HUES64 (cell line): ENCODE results near the gene EID2B.

Experiments
- H3K27ac ChIP-seq: 2 replicates; pipeline ENCODE4 v1.7.0; 2013; ENCODE audit warnings: low read depth, low read length, inconsistent platforms
- H3K27me3 ChIP-seq: 2 replicates; pipeline ENCODE4 v1.6.1; 2013; ENCODE audit warnings: mild to moderate bottlenecking, low read length; ENCODE audit not compliant: insufficient read depth
- H3K36me3 ChIP-seq: 2 replicates; pipeline ENCODE4 v1.6.1; 2013; ENCODE audit warnings: mild to moderate bottlenecking, low read length; ENCODE audit not compliant: insufficient read depth
- H3K4me1 ChIP-seq: 2 replicates; pipeline ENCODE4 v1.6.1; 2013; ENCODE audit warnings: mild to moderate bottlenecking, low read length, moderate library complexity; ENCODE audit not compliant: insufficient read depth
- H3K4me3 ChIP-seq: 2 replicates; pipeline ENCODE4 v1.5.1; 2013; ENCODE audit warnings: mild to moderate bottlenecking, low read length, moderate library complexity
- H3K9ac ChIP-seq: 2 replicates; pipeline ENCODE4 v1.6.1; 2013; ENCODE audit warnings: mild to moderate bottlenecking, low read depth, low read length
- H3K9me3 ChIP-seq: 2 replicates; pipeline ENCODE4 v1.6.1; 2013; ENCODE audit warnings: low read depth, low read length; ENCODE audit not compliant: insufficient read depth
- WGBS: fragments of 150-250, 120-280 bp; methylation state at CpG from one replicate; pipeline ENCODE4 v1.1.7; 2013; ENCODE audit warnings: missing lambda C conversion rate; 5-methylcytosine and 5-hydroxymethylcytosine counted together

The EID2B gene

DNA sequence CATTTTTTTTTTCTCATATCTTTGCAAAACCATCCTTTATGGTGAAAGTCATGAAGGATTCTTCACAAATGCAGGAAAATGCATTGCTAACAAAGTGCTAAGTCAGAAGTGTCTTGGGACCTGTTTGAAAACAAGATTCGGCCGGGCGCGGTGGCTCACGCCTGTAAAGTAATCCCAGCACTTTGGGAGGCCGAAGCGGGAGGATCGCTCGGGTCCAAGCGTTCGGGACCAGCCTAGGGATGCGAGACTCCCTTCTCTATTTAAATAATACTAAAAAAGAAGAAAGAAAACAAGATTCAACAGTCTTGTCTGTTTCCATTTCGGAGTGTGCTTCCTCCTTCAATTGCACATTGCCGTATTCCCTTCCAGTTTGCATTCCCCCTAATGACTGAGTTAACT, 819 bp downstream of the EID2B start:
- Histone ChIP-seq H3K9me3 (no peaks in the 10 kb centered on the region), H3K27ac (no peak overlapping the region), H3K27me3 (no peaks in the 10 kb centered on the region; the same call in 1 of the 2 replicates), H3K4me3 (peak overlapping the region; percentile 93), H3K9ac (peak overlapping the region; percentile 80; the same call in 1 of the 2 replicates), H3K36me3 (no peaks in the 10 kb centered on the region), H3K4me1 (peaks cover 5% of the 10 kb centered on the region; the same call in 1 of the 2 replicates)
- 45% methylated on average over 14 of the region's 14 CpGs for WGBS

DNA sequence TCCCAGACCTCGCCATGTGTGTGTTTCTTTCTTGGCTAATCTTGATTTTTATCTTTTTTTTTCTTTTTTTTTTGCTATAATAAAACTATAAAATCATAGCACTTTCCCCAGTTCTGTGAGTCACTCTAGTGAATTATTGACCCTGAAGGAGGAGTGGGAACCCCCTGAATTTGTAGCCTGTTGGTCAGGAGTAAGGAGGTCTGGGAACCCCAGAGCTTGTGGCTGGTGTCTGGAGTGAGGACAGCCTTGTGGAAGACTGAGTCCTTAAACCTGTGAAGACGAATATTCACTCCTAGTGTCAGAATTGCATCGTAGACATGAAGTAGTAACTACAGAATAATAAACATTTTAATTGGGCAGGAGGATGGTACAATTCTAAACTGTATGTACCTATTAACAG, 7.4 kb downstream of the EID2B start:
- peaks cover 14% of the 10 kb centered on the region for H3K36me3 ChIP-seq
- H3K4me1 ChIP-seq: no peaks in the 10 kb centered on the region
- H3K4me3 ChIP-seq: no peak overlapping the region
- no peak overlapping the region for H3K9ac ChIP-seq
- no peak overlapping the region for H3K27ac ChIP-seq
- no peaks in the 10 kb centered on the region for H3K27me3 ChIP-seq
- WGBS: 90% methylated on average over 3 of the region's 3 CpGs
- no peaks in the 10 kb centered on the region for H3K9me3 ChIP-seq

DNA sequence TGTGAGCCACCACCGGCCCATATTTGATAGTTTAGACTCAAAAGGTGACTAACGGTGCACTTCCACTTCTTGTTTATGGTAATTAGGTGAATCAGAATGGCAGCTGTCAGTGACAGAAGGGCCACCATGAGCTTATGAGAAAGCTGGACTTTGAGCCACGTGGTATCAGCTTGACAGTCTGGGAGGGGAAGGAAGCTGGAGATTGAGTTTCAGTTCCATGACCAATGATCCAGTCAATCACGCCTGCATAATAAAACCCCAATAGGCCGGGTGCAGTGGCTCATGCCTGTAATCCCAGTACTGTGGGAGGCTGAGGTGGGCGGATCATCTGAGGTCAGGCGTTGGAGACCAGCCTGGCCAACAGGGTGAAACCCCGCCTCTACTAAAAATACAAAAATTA, 8.2 kb downstream of the EID2B start:
- Histone ChIP-seq H3K4me1 (no peaks in the 10 kb centered on the region), H3K9me3 (no peaks in the 10 kb centered on the region), H3K36me3 (peaks cover 15% of the 10 kb centered on the region), H3K27me3 (no peaks in the 10 kb centered on the region), H3K4me3 (no peak overlapping the region), H3K27ac (no peak overlapping the region), H3K9ac (no peak overlapping the region)
- 92% methylated on average over 8 of the region's 8 CpGs for WGBS

DNA sequence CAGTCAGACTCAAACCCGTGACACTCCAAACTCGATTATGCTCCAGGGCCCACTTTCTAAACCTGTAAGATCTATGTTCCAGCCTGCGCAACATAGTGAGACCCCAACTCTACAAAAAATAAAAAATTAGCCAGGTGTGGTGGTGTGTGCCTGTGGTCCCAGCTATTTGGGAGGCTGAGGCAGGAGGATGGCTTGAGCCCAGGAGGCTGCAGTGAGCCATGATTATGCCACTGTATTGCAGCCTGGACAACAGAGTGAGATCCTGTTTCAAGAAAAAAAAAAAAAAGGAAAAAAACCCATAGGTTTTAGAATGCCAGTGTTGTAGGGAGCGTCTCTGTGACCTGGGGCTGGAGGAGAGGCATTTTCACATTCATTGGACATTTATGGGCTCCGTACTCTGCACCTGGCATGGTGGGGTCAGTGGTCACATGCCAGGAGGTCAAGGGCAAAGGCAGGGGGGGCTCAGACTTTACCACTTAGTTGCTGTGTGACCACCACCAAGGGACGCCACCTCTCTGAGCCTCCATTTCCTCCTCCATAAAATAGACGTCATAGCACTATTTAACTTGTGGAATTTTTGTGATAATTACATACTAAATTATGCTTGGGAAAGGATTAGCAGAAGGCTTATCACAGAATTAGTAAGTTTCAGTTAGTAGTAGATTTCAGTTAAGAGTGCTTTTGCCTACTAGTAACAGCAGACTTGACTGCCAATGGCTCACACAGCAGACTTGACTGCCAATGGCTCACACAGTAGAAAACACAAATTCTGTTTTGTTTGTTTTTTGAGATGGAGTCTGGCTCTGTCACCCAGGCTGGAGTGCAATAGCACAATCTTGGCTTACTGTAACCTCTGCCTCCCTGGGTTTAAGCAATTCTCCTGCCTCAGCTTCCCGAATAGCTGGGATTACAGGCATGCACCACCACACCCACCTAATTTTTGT, 11.8 kb downstream of the EID2B start:
- no peak overlapping the region for H3K4me3 ChIP-seq
- H3K27ac ChIP-seq: no peak overlapping the region
- H3K9ac ChIP-seq: no peak overlapping the region
- 88% methylated on average over 6 of the region's 8 CpGs for WGBS
- H3K27me3 ChIP-seq: peaks cover 5% of the 10 kb centered on the region
- peaks cover 3% of the 10 kb centered on the region for H3K4me1 ChIP-seq
- peaks cover 15% of the 10 kb centered on the region for H3K36me3 ChIP-seq
- H3K9me3 ChIP-seq: no peaks in the 10 kb centered on the region

DNA sequence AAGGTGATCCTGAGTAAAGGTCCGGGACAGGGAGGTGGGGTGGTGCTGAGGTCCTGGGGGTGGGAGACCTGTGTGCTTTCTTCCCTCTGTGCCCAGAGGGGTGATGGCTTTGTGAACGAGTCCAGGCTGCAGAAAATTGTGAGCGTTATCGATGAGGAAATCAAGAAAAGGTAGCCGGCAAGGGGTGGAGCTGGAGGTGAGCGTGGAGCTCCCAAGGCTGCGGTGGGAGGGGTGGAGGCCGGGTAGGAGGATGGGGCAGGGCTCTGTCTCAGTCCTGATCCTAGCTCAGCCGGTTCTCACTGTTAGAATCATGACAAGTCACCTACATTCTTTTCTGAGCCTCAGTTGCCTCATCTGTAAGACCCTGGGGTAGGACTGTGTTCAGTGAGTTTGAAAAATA, 13.7 kb downstream of the EID2B start:
- Histone ChIP-seq H3K36me3 (peaks cover 15% of the 10 kb centered on the region), H3K27ac (peak overlapping the region; percentile 51; the same call in 1 of the 2 replicates), H3K4me1 (peaks cover 3% of the 10 kb centered on the region), H3K9ac (peak overlapping the region; percentile 25; the same call in 1 of the 2 replicates), H3K4me3 (peak overlapping the region; percentile 42), H3K27me3 (peaks cover 22% of the 10 kb centered on the region), H3K9me3 (no peaks in the 10 kb centered on the region)
- WGBS: 46% methylated on average over 9 of the region's 9 CpGs

DNA sequence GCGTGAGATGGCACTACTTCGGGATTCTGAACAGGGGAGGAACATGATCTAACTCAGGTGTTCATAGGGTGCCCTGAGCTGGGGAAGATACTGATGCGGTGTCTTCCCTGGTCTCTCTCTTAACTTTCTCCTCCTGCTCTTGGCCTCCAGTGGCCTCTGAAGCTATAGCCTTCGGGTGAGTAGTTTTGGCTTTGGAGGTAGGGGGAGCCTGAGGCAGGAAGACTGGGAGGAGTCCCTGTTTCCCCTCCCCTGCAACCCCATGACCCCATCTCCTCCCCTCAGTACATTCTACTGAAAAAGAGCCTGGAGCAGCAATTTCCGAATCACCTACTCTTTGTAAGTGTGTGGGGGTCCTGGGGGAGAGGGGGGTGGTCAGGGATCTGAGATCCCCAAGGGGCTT, 14.2 kb downstream of the EID2B start:
- 82% methylated on average over 4 of the region's 5 CpGs for WGBS
- peaks cover 26% of the 10 kb centered on the region for H3K27me3 ChIP-seq
- H3K36me3 ChIP-seq: peaks cover 15% of the 10 kb centered on the region
- peak overlapping the region; percentile 42 for H3K4me3 ChIP-seq
- H3K9ac ChIP-seq: peak overlapping the region; percentile 25; the same call in 1 of the 2 replicates
- H3K9me3 ChIP-seq: no peaks in the 10 kb centered on the region
- H3K4me1 ChIP-seq: peaks cover 3% of the 10 kb centered on the region
- peak overlapping the region; percentile 51; the same call in 1 of the 2 replicates for H3K27ac ChIP-seq

DNA sequence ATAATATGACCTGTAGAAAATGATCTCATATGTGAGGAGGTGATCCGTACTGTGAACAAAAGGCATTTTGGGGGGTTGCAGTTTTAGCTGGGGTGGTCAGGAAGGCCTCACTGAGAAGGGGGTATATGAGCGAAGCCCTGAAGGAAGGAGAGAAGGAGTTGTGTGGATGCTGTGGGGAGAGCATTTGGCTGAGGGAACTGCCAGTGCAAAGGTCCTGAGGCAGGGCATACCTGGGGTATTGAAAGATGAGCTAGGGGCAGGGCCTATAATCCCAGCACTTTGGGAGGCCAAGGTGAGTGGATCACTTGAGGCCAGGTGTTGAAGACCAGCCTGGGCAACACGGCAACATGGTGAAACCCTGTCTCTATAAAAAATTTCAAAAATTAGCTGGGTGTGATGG, 15.2 kb downstream of the EID2B start:
- Histone ChIP-seq H3K27me3 (peaks cover 26% of the 10 kb centered on the region), H3K4me3 (no peak overlapping the region), H3K36me3 (peaks cover 11% of the 10 kb centered on the region), H3K9ac (no peak overlapping the region), H3K4me1 (peaks cover 3% of the 10 kb centered on the region), H3K9me3 (no peaks in the 10 kb centered on the region), H3K27ac (no peak overlapping the region)
- WGBS: 77% methylated on average over 3 of the region's 3 CpGs

DNA sequence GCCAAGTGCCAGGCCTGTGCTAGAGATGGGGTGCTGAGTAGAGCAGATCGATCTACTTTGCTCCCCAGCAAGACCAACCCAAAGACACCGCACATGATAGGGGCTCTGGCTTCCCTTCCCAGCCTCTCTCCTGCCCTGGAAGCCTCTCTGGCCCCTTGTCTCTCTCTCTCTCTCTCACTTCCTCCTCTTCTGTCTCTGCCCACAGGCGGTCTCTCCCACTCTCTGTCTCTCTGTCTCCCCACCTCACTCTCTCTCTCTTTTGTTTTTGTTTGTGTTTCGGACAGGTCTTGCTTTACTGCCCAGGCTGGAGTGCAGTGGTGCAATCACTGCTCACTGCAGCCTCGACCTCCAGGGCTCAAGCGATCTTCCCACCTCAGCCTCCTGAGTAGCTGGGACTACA, 16.4 kb downstream of the EID2B start:
- Histone ChIP-seq H3K9ac (peak overlapping the region; percentile 77), H3K27me3 (peaks cover 26% of the 10 kb centered on the region), H3K4me3 (peak overlapping the region; percentile 89), H3K36me3 (peaks cover 11% of the 10 kb centered on the region), H3K9me3 (no peaks in the 10 kb centered on the region), H3K27ac (no peak overlapping the region), H3K4me1 (peaks cover 3% of the 10 kb centered on the region)
- 52% methylated on average over 6 of the region's 6 CpGs for WGBS

DNA sequence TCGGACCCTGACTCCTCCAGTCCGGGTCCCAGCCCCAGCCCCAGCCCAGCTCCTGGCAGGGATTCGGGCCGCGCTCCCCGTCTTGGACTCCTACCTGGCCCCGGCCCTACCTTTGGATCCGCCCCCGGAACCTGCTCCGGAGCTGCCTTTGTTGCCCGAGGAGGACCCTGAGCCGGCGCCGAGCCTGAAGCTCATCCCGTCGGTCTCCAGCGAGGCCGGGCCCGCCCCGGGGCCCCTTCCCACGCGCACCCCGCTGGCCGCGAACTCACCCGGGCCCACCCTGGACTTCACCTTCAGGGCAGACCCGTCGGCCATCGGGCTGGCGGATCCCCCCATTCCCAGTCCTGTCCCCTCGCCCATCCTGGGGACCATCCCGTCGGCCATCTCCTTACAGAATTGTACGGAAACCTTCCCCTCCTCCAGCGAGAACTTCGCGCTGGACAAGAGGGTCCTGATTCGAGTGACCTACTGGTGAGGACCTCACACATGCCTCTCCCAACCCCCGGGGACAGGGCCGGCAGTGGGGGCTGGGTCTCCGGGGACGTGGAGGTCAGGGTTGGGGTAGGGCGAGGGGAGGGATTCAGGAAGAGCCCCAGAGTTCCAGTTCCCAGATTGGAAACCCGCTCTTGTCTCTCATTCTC, 17.0 kb downstream of the EID2B start:
- Histone ChIP-seq H3K9ac (peak overlapping the region; percentile 77), H3K4me1 (peaks cover 3% of the 10 kb centered on the region), H3K4me3 (peak overlapping the region; percentile 89), H3K9me3 (no peaks in the 10 kb centered on the region), H3K36me3 (peaks cover 5% of the 10 kb centered on the region), H3K27me3 (peaks cover 26% of the 10 kb centered on the region), H3K27ac (peak overlapping the region; percentile 53; the same call in 1 of the 2 replicates)
- under 1% methylated on average over 44 of the region's 44 CpGs for WGBS

DNA sequence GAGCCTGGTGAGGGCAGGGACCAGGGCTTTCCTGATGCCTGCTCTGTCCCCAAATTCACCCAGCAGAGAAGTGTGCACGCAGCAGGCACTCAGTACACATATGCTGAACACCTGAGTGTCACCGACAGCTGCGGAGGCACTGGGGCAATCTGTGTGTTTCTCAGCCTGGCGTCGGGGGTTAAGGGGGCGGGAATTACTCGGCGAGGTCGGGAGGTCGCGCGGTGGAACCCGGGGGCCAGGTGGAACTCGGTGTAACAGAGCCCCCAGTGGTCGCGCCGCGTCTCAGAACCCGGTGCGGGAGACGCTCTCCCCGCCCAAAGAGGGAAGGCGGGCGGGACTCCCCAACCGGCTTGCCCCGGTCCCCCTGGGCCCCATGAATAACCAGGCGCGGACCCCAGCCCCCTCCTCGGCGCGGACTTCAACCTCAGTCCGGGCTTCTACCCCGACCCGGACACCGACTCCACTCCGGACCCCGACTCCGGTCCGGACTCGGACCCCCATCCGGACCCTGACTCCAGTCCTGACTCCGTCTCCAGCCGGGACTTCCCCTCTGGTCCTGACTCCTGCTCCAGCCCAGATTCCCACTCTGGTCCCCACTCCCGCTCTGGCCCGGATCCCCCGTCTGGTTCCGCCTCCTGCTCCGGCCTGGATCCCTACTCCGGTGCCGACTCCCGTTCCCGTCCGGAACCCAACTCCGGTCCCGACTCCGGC, 17.7 kb downstream of the EID2B start, which contains the start of gene SELENOV:
TSS of gene SELENOV (plus strand) at position 300 of the 711 bp plus-strand sequence. CDS start at position 374, 74 bp downstream.
- Histone ChIP-seq H3K27me3 (peaks cover 26% of the 10 kb centered on the region), H3K36me3 (no peaks in the 10 kb centered on the region), H3K27ac (peak within 1 kb of the TSS; percentile 53; the same call in 1 of the 2 replicates), H3K4me1 (peaks cover 3% of the 10 kb centered on the region), H3K9ac (peak within 1 kb of the TSS; percentile 77), H3K9me3 (no peaks in the 10 kb centered on the region), H3K4me3 (peak within 1 kb of the TSS; percentile 89)
- under 1% methylated on average over 56 of the region's 56 CpGs for WGBS
